GM23338 (cell line): Measurements from ENCODE around the gene TINCR. TPM values are rescaled to one million over a fixed set of nuclear protein-coding genes. Genes with fewer than 3 reads are reported as not detected.

ENCODE experiments used
- ATAC-seq: fragments of 200-7000 bp; cut with Tn5 transposase; 3 replicates; pipeline ENCODE4 v1.9.1; 2020
- DNase-seq: peaks from one replicate; pipeline ENCODE4 v3.0.0-alpha.2; 2015; ENCODE audit warnings: low spot score
- H2AFZ ChIP-seq: fragments of 200-600 bp; sonication (generic); 2 replicates; pipeline ENCODE4 v1.8.0; 2016; ENCODE audit warnings: antibody characterized with exemption, mild to moderate bottlenecking, moderate library complexity
- H3F3A ChIP-seq: fragments of 200-600 bp; sonication (generic); replicated peaks from 2 replicates; pipeline ENCODE4 v1.8.0; 2017; ENCODE audit warnings: antibody characterized with exemption, mixed run types, low read depth
- H3K27ac ChIP-seq: fragments of 200-600 bp; sonication (generic); 2 replicates; pipeline ENCODE4 v1.6.1; 2016; ENCODE audit warnings: low read depth
- H3K27me3 ChIP-seq: fragments of 200-600 bp; sonication (generic); 2 replicates; pipeline ENCODE4 v1.8.0; 2016; ENCODE audit warnings: mild to moderate bottlenecking, mixed run types, moderate library complexity; ENCODE audit not compliant: insufficient read depth
- H3K36me3 ChIP-seq: fragments of 200-600 bp; sonication (generic); 2 replicates; pipeline ENCODE4 v1.8.0; 2016; ENCODE audit warnings: mild to moderate bottlenecking; ENCODE audit not compliant: insufficient read depth
- H3K4me1 ChIP-seq: fragments of 200-600 bp; sonication (generic); 2 replicates; pipeline ENCODE4 v1.8.0; 2016; ENCODE audit warnings: mild to moderate bottlenecking, moderate library complexity; ENCODE audit not compliant: insufficient read depth
- H3K4me2 ChIP-seq: fragments of 200-600 bp; sonication (generic); 2 replicates; pipeline ENCODE4 v1.7.1; 2017; ENCODE audit warnings: mixed run types
- H3K4me3 ChIP-seq: fragments of 200-600 bp; sonication (generic); 2 replicates; pipeline ENCODE4 v1.6.1; 2016; ENCODE audit warnings: mixed run types
- H3K79me2 ChIP-seq: fragments of 200-600 bp; sonication (generic); replicated peaks from 2 replicates; pipeline ENCODE4 v1.8.0; 2017; ENCODE audit warnings: mild to moderate bottlenecking; ENCODE audit not compliant: insufficient read depth
- H3K9me2 ChIP-seq: fragments of 200-600 bp; sonication (generic); 2 replicates; pipeline ENCODE4 v1.8.0; 2017; ENCODE audit not compliant: insufficient read depth
- H4K20me1 ChIP-seq: fragments of 200-600 bp; sonication (generic); replicated peaks from 2 replicates; pipeline ENCODE4 v1.8.0; 2017; ENCODE audit warnings: mild to moderate bottlenecking; ENCODE audit not compliant: insufficient read depth
- H3K27ac Mint-ChIP-seq: 2 replicates; pipeline ENCODE4 v1.8.0; 2020; ENCODE audit warnings: inconsistent platforms, mild to moderate bottlenecking, moderate library complexity, mixed read lengths
- H3K27me3 Mint-ChIP-seq: 3 replicates; pipeline ENCODE4 v1.8.0; 2022; ENCODE audit warnings: low read depth, mild to moderate bottlenecking, moderate library complexity, mixed read lengths, inconsistent platforms; ENCODE audit not compliant: insufficient read depth, poor library complexity
- H3K36me3 Mint-ChIP-seq: 3 replicates; pipeline ENCODE4 v1.8.0; 2021; ENCODE audit warnings: low read depth, mild to moderate bottlenecking, inconsistent platforms, moderate library complexity, mixed read lengths
- H3K4me1 Mint-ChIP-seq: 3 replicates; pipeline ENCODE4 v1.8.0; 2020; ENCODE audit warnings: mild to moderate bottlenecking, inconsistent platforms, mixed read lengths
- H3K4me3 Mint-ChIP-seq: 3 replicates; pipeline ENCODE4 v1.8.0; 2021; ENCODE audit warnings: moderate library complexity, mild to moderate bottlenecking, inconsistent platforms, mixed read lengths
- H3K9me3 Mint-ChIP-seq: 3 replicates; pipeline ENCODE4 v1.8.0; 2020; ENCODE audit warnings: moderate library complexity, mild to moderate bottlenecking, inconsistent platforms, mixed read lengths
- CTCF ChIP-seq, 2 experiments: fragments of 200-600 bp in 1 of 2; sonication (generic) in 1 of 2; conservative IDR thresholded peaks; 2 replicates each; pipeline versions ENCODE4 v1.5.1 to v1.6.1; 2016 to 2017; ENCODE audit warnings: antibody characterized with exemption in 2 of 2, low read depth in 2 of 2, mild to moderate bottlenecking in 2 of 2, moderate library complexity in 1 of 2
- ETS1 ChIP-seq: IDR thresholded peaks from 2 replicates; pipeline ENCODE4 v1.6.1; 2016; ENCODE audit warnings: antibody characterized with exemption
- EZH2 ChIP-seq: fragments of 200-600 bp; sonication (generic); IDR thresholded peaks from one replicate; pipeline ENCODE4 v1.8.0; 2017; ENCODE audit warnings: antibody characterized with exemption, mild to moderate bottlenecking, low read depth; ENCODE audit not compliant: unreplicated experiment
- EZH2phosphoT487 ChIP-seq: fragments of 200-600 bp; sonication (generic); IDR thresholded peaks from one replicate; pipeline ENCODE4 v1.8.1; 2018; ENCODE audit warnings: antibody characterized with exemption; ENCODE audit not compliant: unreplicated experiment
- NANOG ChIP-seq: IDR thresholded peaks from 2 replicates; pipeline ENCODE4 v1.6.1; 2016; ENCODE audit warnings: antibody characterized with exemption, borderline replicate concordance
- POLR2AphosphoS5 ChIP-seq: IDR thresholded peaks from 2 replicates; pipeline ENCODE4 v1.6.1; 2016; ENCODE audit warnings: antibody characterized with exemption, low read depth
- STAT1 ChIP-seq: IDR thresholded peaks from one replicate; pipeline ENCODE4 v1.6.1; 2016; ENCODE audit warnings: antibody characterized with exemption; ENCODE audit not compliant: unreplicated experiment
- ZNF114 ChIP-seq: fragments of 250-450 bp; sonication (Bioruptor Pico); IDR thresholded peaks from 2 replicates; pipeline ENCODE4 v1.5.0; 2020; ENCODE audit warnings: mild to moderate bottlenecking, moderate library complexity
- ZNF331 ChIP-seq: fragments of 250-450 bp; sonication (Bioruptor Pico); IDR thresholded peaks from 2 replicates; pipeline ENCODE4 v1.5.0; 2020; ENCODE audit warnings: low read depth, mild to moderate bottlenecking, moderate library complexity
- ZNF462 ChIP-seq: fragments of 250-450 bp; sonication (Bioruptor Pico); IDR thresholded peaks from 2 replicates; pipeline ENCODE4 v1.5.0; 2020; ENCODE audit warnings: mild to moderate bottlenecking, moderate library complexity
- polyA plus RNA-seq: library from polyadenylated mRNA; unstranded; fragments of >200 nt; fragmentation: Nextera tagmentation; extraction: Ambion mirVana; gene quantifications from 2 replicates; pipeline ENCODE4 v1.2.1, GENCODE V29; 2016
- total RNA-seq: library from RNA; depleted of rRNA; stranded (reverse); fragments of >200 nt; shearing (Covaris generic); gene quantifications from 2 replicates; pipeline ENCODE4 v1.2.3, GENCODE V29; 2014

TINCR gene
- total and polyA plus RNA-seq, 2 experiments from 2014 or later, result 0.42 to 0.97 TPM

GRCh38 chr19:5588906-5589676 is 21.3 kb upstream of the TINCR start:
- H3K4me3 ChIP-seq, result no peak overlapping the region
- peaks cover 9% of the 10 kb centered on the region for H3K27me3 Mint-ChIP-seq
- no peaks in the 10 kb centered on the region for H3K9me2 ChIP-seq
- no peak overlapping the region for H2AFZ ChIP-seq
- H3K4me3 Mint-ChIP-seq, result no peak overlapping the region
- no peak for TF ChIP-seq ZNF331 (CRISPR knock-in tag)
- TF ChIP-seq POLR2AphosphoS5, result no peak
- no peak for TF ChIP-seq ETS1
- no peak for TF ChIP-seq STAT1
- no peak for TF ChIP-seq EZH2
- TF ChIP-seq ZNF114 (CRISPR knock-in tag), result no peak
- no peak for TF ChIP-seq CTCF (conservative IDR thresholded peaks at IDR 0.05; ENCODE audit: low read depth in 2 of 2)
- no peak for TF ChIP-seq NANOG
- no peak for TF ChIP-seq EZH2phosphoT487
- no peak for TF ChIP-seq ZNF462
- H3K27ac ChIP-seq, result no peak overlapping the region
- peaks cover 10% of the 10 kb centered on the region for H3F3A ChIP-seq
- peaks cover 14% of the 10 kb centered on the region; the same call in 1 of the 2 replicates for H3K4me1 ChIP-seq
- peaks cover 61% of the 10 kb centered on the region for H3K36me3 Mint-ChIP-seq
- peaks cover 39% of the 10 kb centered on the region for H3K4me1 Mint-ChIP-seq
- no peaks in the 10 kb centered on the region; the same call in 1 of the 2 replicates for H3K79me2 ChIP-seq
- H3K36me3 ChIP-seq, result peaks cover 17% of the 10 kb centered on the region
- peak overlapping the region; percentile 53 for H3K27ac Mint-ChIP-seq
- H4K20me1 ChIP-seq, result peaks cover 4% of the 10 kb centered on the region
- H3K4me2 ChIP-seq, result no peak overlapping the region
- DNase-seq (no peak), ATAC-seq (no peak)
- no peaks in the 10 kb centered on the region for H3K27me3 ChIP-seq
- no peaks in the 10 kb centered on the region; the same call in 2 of the 3 replicates for H3K9me3 Mint-ChIP-seq
